DMS53 (cell line): ENCODE results near the gene SELENOK.

Experiments
- DNase-seq: peaks from one replicate; lab custom pipeline; 2025; lab: John Stamatoyannopoulos, UW

Gene SELENOK

GRCh38 chr3:53891497-53892285, at the start of gene SELENOK:
Gene SELENOK, minus strand, starts transcription at chr3:53891859.
- DNase-seq, result peak; percentile 96

GRCh38 chr3:53941184-53941583, 49.5 kb upstream of the SELENOK start:
- DNase-seq, result peak; percentile 10

- no peak for DNase-seq
Observed at GRCh38 chr3:53940623-53941022, 49.0 kb upstream of the SELENOK start.

GRCh38 chr3:53939813-53940212, 48.2 kb upstream of the SELENOK start:
- DNase-seq, result peak; percentile 0

GRCh38 chr3:53939086-53939582, 47.5 kb upstream of the SELENOK start:
- DNase-seq, result no peak

- DNase-seq, result peak; percentile 66
Observed at GRCh38 chr3:53938645-53939044, 47.0 kb upstream of the SELENOK start.

- no peak for DNase-seq
Observed at GRCh38 chr3:53936347-53936746, 44.7 kb upstream of the SELENOK start.

- DNase-seq, result no peak
Observed at GRCh38 chr3:53935283-53935901, 43.7 kb upstream of the SELENOK start.

- DNase-seq, result peak; percentile 17
Observed at GRCh38 chr3:53927208-53927872, 35.7 kb upstream of the SELENOK start.

- DNase-seq, result peak; percentile 29
Observed at GRCh38 chr3:53921296-53921695, 29.6 kb upstream of the SELENOK start.

GRCh38 chr3:53919741-53920140, 28.1 kb upstream of the SELENOK start:
- DNase-seq, result no peak

- no peak for DNase-seq
Observed at GRCh38 chr3:53913401-53913800, 21.7 kb upstream of the SELENOK start.

- DNase-seq, result no peak
Observed at GRCh38 chr3:53902711-53903110, 11.1 kb upstream of the SELENOK start.

- DNase-seq, result no peak
Observed at GRCh38 chr3:53902067-53902466, 10.4 kb upstream of the SELENOK start.

GRCh38 chr3:53900666-53901331, 9.1 kb upstream of the SELENOK start:
- no peak for DNase-seq

GRCh38 chr3:53899750-53900149, 8.1 kb upstream of the SELENOK start:
- DNase-seq, result no peak

GRCh38 chr3:53892286-53892637, 603 bp upstream of the SELENOK start:
- no peak for DNase-seq

- peak; percentile 57 for DNase-seq
Observed at GRCh38 chr3:53890726-53891475, 758 bp downstream of the SELENOK start.

- DNase-seq, result no peak
Observed at GRCh38 chr3:53888232-53888631, 3.4 kb downstream of the SELENOK start.

- DNase-seq, result no peak
Observed at GRCh38 chr3:53887446-53887845, 4.2 kb downstream of the SELENOK start.

GRCh38 chr3:53885239-53885638, 6.4 kb downstream of the SELENOK start:
- DNase-seq, result peak; percentile 1

- DNase-seq, result no peak
Observed at GRCh38 chr3:53884623-53885022, 7.0 kb downstream of the SELENOK start.
